NCI-H1436 treated with DMSO at 0.1 percent for 48 hours (cell line): Measurements from ENCODE around the gene NSL1.
"Not testable (repeated sequence)": the region's sequence is repeated elsewhere in the genome, so short reads cannot be mapped to it uniquely, and the experiment has no call there.

Experiments used
- DNase-seq: peaks from one replicate; lab custom pipeline; 2025; lab: John Stamatoyannopoulos, UW

Gene NSL1

GRCh38 chr1:212782422-212783154, 9.0 kb downstream of the NSL1 start:
- DNase-seq, result no peak

- DNase-seq, result no peak
Observed at GRCh38 chr1:212781225-212781624, 10.4 kb downstream of the NSL1 start.

GRCh38 chr1:212780759-212781158, 10.8 kb downstream of the NSL1 start:
- no peak for DNase-seq

- DNase-seq, result not testable (repeated sequence)
Observed at GRCh38 chr1:212779086-212779485, 12.5 kb downstream of the NSL1 start.

- DNase-seq, result no peak
Observed at GRCh38 chr1:212777151-212777550, 14.4 kb downstream of the NSL1 start.

- DNase-seq, result no peak
Observed at GRCh38 chr1:212775241-212775640, 16.3 kb downstream of the NSL1 start.

- DNase-seq, result no peak
Observed at GRCh38 chr1:212774584-212774983, 17.0 kb downstream of the NSL1 start.

GRCh38 chr1:212773011-212773410, 18.6 kb downstream of the NSL1 start:
- no peak for DNase-seq

GRCh38 chr1:212771341-212771740, 20.2 kb downstream of the NSL1 start:
- DNase-seq, result no peak

GRCh38 chr1:212769459-212770167, 22.0 kb downstream of the NSL1 start:
- no peak for DNase-seq

- DNase-seq, result not testable (repeated sequence)
Observed at GRCh38 chr1:212766825-212767224, 24.8 kb downstream of the NSL1 start.

GRCh38 chr1:212764718-212765281, 26.8 kb downstream of the NSL1 start:
- DNase-seq, result not testable (repeated sequence)

- DNase-seq, result no peak
Observed at GRCh38 chr1:212762839-212763238, 28.7 kb downstream of the NSL1 start.

GRCh38 chr1:212762234-212762633, 29.3 kb downstream of the NSL1 start:
- DNase-seq, result no peak

GRCh38 chr1:212760126-212760823, 31.3 kb downstream of the NSL1 start:
- no peak for DNase-seq

GRCh38 chr1:212759683-212760082, 31.9 kb downstream of the NSL1 start:
- DNase-seq, result no peak

- no peak for DNase-seq
Observed at GRCh38 chr1:212754680-212755079, 36.9 kb downstream of the NSL1 start.

GRCh38 chr1:212754193-212754592, 37.4 kb downstream of the NSL1 start:
- DNase-seq, result no peak

- DNase-seq, result no peak
Observed at GRCh38 chr1:212753749-212754148, 37.8 kb downstream of the NSL1 start.

GRCh38 chr1:212752934-212753497, 38.6 kb downstream of the NSL1 start:
- no peak for DNase-seq

GRCh38 chr1:212752252-212752933, 39.2 kb downstream of the NSL1 start:
- DNase-seq, result no peak
